ENCODE results near the gene ANKRD23. TPM values are rescaled to one million over a fixed set of nuclear protein-coding genes. Genes with fewer than 3 reads are reported as not detected.
"Not testable (repeated sequence)": the region's sequence is repeated elsewhere in the genome, so short reads cannot be mapped to it uniquely, and the experiment has no call there.

ANKRD23 gene
- total and polyA plus RNA-seq, 2 experiments from 2014 or later = 3.3 to 11.0 TPM

DNA sequence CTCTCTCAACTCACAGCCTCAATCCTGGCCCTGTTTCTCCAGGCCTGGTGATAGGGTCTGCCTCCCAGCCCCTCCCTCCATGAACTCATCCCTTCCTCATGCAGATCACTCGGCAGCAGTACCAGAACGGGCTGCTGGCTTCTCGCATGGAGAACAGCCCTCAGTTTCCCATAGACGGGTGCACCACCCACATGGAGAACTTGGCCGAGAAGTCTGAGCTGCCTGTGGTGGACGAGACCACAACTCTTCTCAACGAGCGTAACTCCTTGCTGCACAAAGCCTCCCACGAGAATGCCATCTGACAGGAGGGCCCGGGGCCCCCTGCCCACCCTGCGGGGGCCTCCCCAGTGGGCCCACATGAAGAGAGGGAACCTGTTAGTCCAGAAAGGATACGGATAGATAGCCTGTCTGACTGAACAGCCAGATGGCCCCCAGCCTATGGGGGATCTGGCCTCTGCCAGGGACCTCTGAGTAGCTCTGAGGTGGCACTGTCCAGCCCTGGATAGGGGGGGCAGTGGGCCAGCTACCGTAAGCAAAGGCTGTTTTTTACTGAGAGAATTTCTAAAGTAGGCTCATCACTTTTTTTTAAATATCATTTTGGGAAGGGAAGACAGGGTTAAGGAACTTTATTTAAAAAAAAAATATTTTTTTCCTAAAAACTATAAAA lies 34.5 kb downstream of the ANKRD23 start:
- Histone ChIP-seq H3K9me3 (ENCODE audit: low read depth) (no peaks in the 10 kb centered on the region), H3K4me1 (ENCODE audit: low read depth) (peaks cover 37% of the 10 kb centered on the region), H3K27ac (no peak overlapping the region), H3K27me3 (no peaks in the 10 kb centered on the region), H3K36me3 (no peaks in the 10 kb centered on the region), H3K4me3 (no peak overlapping the region)
- DNase-seq (ENCODE audit: low read depth in 1 of 2, low spot score in 1 of 2) = no peak
- TF ChIP-seq, protein P1, sequence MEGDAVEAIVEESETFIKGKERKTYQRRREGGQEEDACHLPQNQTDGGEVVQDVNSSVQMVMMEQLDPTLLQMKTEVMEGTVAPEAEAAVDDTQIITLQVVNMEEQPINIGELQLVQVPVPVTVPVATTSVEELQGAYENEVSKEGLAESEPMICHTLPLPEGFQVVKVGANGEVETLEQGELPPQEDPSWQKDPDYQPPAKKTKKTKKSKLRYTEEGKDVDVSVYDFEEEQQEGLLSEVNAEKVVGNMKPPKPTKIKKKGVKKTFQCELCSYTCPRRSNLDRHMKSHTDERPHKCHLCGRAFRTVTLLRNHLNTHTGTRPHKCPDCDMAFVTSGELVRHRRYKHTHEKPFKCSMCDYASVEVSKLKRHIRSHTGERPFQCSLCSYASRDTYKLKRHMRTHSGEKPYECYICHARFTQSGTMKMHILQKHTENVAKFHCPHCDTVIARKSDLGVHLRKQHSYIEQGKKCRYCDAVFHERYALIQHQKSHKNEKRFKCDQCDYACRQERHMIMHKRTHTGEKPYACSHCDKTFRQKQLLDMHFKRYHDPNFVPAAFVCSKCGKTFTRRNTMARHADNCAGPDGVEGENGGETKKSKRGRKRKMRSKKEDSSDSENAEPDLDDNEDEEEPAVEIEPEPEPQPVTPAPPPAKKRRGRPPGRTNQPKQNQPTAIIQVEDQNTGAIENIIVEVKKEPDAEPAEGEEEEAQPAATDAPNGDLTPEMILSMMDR (IDR thresholded peaks at IDR 0.05; ENCODE audit: low read depth, low read length) = no peak

DNA sequence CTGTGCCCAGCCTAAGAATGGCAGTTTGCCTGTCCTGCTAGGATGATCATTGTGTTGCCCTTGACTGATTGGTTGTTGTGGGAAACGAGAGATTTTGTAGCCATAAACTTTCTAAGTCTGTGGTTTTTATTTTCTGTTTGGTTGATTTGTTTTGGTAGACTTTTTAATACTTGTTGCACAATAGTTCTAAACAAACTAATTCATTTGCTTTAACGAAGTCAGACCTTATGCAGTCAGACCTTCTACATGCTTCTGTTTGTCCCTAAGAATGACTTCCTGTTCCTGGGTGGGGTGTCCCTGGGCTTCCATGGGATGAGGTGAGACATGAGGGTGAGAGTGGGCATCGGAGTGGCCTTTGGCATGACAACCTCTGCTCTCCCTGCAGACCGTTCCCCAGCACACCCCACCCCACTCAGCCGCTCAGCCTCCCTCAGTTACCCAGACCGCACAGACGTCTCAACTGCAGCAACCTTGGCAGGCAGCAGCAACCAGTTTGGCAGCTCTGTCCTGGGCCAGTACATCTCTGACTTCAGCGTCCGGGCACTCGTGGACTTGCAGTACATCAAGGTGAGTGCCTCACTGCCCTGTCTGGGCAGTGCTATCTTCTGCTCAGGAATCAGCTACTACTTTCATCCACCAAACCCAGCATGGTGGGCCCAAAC lies 35.5 kb downstream of the ANKRD23 start:
- no peak overlapping the region for H3K27ac ChIP-seq
- H3K4me1 ChIP-seq (ENCODE audit: low read depth) = peaks cover 37% of the 10 kb centered on the region
- DNase-seq (ENCODE audit: low read depth in 1 of 2, low spot score in 1 of 2) = no peak
- TF ChIP-seq, protein P1 (IDR thresholded peaks at IDR 0.05; ENCODE audit: low read depth, low read length) = no peak
- no peaks in the 10 kb centered on the region for H3K36me3 ChIP-seq
- H3K9me3 ChIP-seq (ENCODE audit: low read depth) = no peaks in the 10 kb centered on the region
- H3K27me3 ChIP-seq = no peaks in the 10 kb centered on the region
- no peak overlapping the region for H3K4me3 ChIP-seq

DNA sequence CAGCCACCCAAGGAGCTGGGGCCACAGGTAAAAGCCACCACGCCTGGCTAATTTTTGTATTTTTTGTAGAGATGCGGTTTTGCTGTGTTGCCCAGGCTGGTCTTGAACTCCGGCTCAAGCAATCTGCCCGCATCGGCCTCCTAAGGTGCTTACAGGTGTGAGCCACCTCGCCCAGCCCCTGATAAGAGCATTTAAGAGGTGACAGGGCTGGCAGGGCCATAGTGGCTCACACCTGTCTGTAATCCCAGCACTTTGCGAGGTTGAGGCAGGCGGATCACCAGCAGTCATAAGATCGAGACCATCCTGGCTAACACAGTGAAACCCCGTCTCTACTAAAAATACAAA lies 36.7 kb downstream of the ANKRD23 start:
- DNase-seq (ENCODE audit: low read depth in 1 of 2, low spot score in 1 of 2) = no peak
- no peak overlapping the region for H3K4me3 ChIP-seq
- TF ChIP-seq, protein P1 (IDR thresholded peaks at IDR 0.05; ENCODE audit: low read depth, low read length) = no peak
- H3K9me3 ChIP-seq (ENCODE audit: low read depth) = no peaks in the 10 kb centered on the region
- H3K4me1 ChIP-seq (ENCODE audit: low read depth) = peaks cover 29% of the 10 kb centered on the region
- H3K36me3 ChIP-seq = no peaks in the 10 kb centered on the region
- no peak overlapping the region for H3K27ac ChIP-seq
- H3K27me3 ChIP-seq = no peaks in the 10 kb centered on the region

DNA sequence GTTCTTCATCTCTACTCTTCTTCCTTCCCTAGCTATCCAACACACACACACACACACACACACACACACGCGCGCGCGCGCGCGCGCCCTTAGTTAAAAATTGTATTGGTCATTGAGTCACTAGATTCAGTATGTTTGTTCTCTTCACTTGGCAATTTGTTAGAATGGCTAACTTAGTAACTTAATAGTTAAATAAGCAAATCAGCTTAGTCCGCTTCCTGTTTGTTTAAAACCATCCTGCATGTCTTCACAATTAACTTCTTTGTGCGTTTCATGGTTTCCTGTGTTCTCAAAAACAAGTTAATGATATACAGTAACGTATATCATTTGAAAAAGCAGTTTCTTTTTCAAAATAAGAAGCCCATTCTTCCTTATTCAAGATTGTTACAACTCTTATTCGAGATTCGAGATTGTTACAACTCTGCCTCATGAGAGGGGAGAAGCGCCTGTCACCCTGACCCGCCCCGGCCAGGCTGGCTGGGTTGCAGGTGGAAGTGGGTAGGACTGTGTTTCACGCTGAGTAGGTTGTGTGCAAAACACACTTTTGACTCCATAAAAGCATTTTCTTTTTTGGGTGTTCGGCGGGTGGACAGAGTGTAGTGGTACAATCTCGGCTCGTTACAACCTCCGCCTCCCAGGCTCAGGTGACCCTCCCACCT lies 37.2 kb downstream of the ANKRD23 start:
- no peaks in the 10 kb centered on the region for H3K36me3 ChIP-seq
- H3K9me3 ChIP-seq (ENCODE audit: low read depth) = no peaks in the 10 kb centered on the region
- H3K27ac ChIP-seq = no peak overlapping the region
- H3K27me3 ChIP-seq = no peaks in the 10 kb centered on the region
- DNase-seq (ENCODE audit: low read depth in 1 of 2, low spot score in 1 of 2) = no peak
- TF ChIP-seq, protein P1 (IDR thresholded peaks at IDR 0.05; ENCODE audit: low read depth, low read length) = no peak
- H3K4me1 ChIP-seq (ENCODE audit: low read depth) = peaks cover 24% of the 10 kb centered on the region
- no peak overlapping the region for H3K4me3 ChIP-seq

DNA sequence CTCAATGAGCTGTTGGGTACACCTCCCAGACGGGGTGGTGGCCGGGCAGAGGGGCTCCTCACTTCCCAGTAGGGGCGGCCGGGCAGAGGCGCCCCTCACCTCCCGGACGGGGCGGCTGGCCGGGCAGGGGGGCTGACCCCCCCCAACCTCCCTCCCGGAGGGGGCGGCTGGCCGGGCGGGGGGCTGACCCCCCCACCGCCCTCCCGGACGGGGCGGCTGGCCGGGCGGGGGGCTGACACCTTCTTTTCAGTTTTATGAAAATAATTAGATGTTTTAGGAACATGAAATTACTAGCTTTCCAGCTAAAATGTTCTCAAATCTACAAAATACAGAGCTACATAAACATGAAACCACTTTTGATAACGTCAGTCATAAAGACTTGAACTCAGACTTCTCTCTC lies 37.9 kb downstream of the ANKRD23 start:
- not testable (repeated sequence) for DNase-seq (ENCODE audit: low read depth in 1 of 2, low spot score in 1 of 2); H3K4me3 ChIP-seq; H3K9me3 ChIP-seq (ENCODE audit: low read depth); H3K36me3 ChIP-seq; H3K27ac ChIP-seq; H3K27me3 ChIP-seq
- peaks cover 18% of the 10 kb centered on the region for H3K4me1 ChIP-seq (ENCODE audit: low read depth)

DNA sequence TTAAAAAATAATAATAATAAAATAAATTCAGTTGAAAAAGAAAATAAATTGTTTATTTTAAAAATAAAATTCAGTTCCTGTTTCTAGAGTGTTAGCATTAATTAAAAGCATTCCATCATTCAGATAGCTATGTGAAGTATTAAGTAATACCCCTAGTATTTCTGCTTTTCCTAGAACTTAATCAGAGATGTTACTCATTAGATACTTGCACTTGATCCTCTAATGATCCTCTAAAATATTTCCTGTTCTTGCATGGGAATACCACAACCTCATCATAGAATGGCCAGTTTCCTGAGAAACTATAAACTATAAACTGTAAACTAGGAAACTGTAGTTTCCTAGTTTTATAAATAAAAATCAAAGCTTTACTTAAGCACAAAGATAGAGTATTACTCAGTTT lies 38.8 kb downstream of the ANKRD23 start:
- H3K4me3 ChIP-seq = no peak overlapping the region
- H3K27me3 ChIP-seq = no peaks in the 10 kb centered on the region
- TF ChIP-seq, protein P1 (IDR thresholded peaks at IDR 0.05; ENCODE audit: low read depth, low read length) = no peak
- no peaks in the 10 kb centered on the region for H3K9me3 ChIP-seq (ENCODE audit: low read depth)
- H3K36me3 ChIP-seq = no peaks in the 10 kb centered on the region
- H3K4me1 ChIP-seq (ENCODE audit: low read depth) = peaks cover 9% of the 10 kb centered on the region
- no peak overlapping the region for H3K27ac ChIP-seq
- DNase-seq (ENCODE audit: low read depth in 1 of 2, low spot score in 1 of 2) = no peak
